GF-D8 (cell line): ENCODE measurements around the gene MT2A.
"Not testable (repeated sequence)": the region's sequence is repeated elsewhere in the genome, so short reads cannot be mapped to it uniquely, and the experiment has no call there.

Experiments used
- DNase-seq: peaks from one replicate; lab custom pipeline; 2025; lab: John Stamatoyannopoulos, UW

The MT2A gene

GRCh38 chr16:56608043-56608875 is at the start of gene MT2A:
Gene MT2A (plus strand): TSS chr16:56608584. CDS start chr16:56608656, 72 bp downstream.
- DNase-seq, result peak; percentile 87

GRCh38 chr16:56559109-56559508 is 49.3 kb upstream of the MT2A start:
- no peak for DNase-seq

GRCh38 chr16:56560447-56560846 is 47.9 kb upstream of the MT2A start:
- DNase-seq, result no peak

GRCh38 chr16:56561126-56561525 is 47.3 kb upstream of the MT2A start:
- DNase-seq, result no peak

GRCh38 chr16:56564793-56565477 is 43.4 kb upstream of the MT2A start, which contains the start of gene MT4:
Gene MT4 (plus strand): TSS chr16:56565073. CDS start chr16:56565129, 56 bp downstream.
- DNase-seq, result no peak

- DNase-seq, result no peak
These were observed 38.4 kb upstream of the MT2A start for GRCh38 chr16:56569971-56570370.

- no peak for DNase-seq
These were observed 36.9 kb upstream of the MT2A start for GRCh38 chr16:56571525-56571924.

- no peak for DNase-seq
These were observed 33.8 kb upstream of the MT2A start for GRCh38 chr16:56574625-56575024.

- peak; percentile 7 for DNase-seq
These were observed 31.6 kb upstream of the MT2A start for GRCh38 chr16:56576585-56577299.

- no peak for DNase-seq
These were observed 31.1 kb upstream of the MT2A start for GRCh38 chr16:56577300-56577625.

GRCh38 chr16:56580391-56581048 is 27.9 kb upstream of the MT2A start:
- DNase-seq, result no peak

- not testable (repeated sequence) for DNase-seq
These were observed 25.5 kb upstream of the MT2A start for GRCh38 chr16:56582911-56583310.

- no peak for DNase-seq
These were observed 24.8 kb upstream of the MT2A start for GRCh38 chr16:56583351-56584168.

- DNase-seq, result no peak
These were observed 24.1 kb upstream of the MT2A start for GRCh38 chr16:56584276-56584675.

GRCh38 chr16:56588781-56589140 is 19.6 kb upstream of the MT2A start:
- no peak for DNase-seq

- no peak for DNase-seq
These were observed 19.0 kb upstream of the MT2A start, which contains the start of gene MT3 for GRCh38 chr16:56589141-56590039. Gene MT3 (plus strand): TSS chr16:56589528. CDS start chr16:56589591, 63 bp downstream.

GRCh38 chr16:56591377-56592060 is 16.9 kb upstream of the MT2A start:
- DNase-seq, result peak; percentile 55

GRCh38 chr16:56593573-56594291 is 14.7 kb upstream of the MT2A start:
- no peak for DNase-seq

- no peak for DNase-seq
These were observed 14.1 kb upstream of the MT2A start for GRCh38 chr16:56594292-56594619.
